Lower leg skin (tissue), 4 donors: ENCODE data around the gene OR13C8. TPM values are rescaled to one million over a fixed set of nuclear protein-coding genes. Genes with fewer than 3 reads are reported as not detected.

ENCODE experiments used
- DNase-seq, 2 donors: peaks; one replicate each; pipeline ENCODE4 v3.0.0-alpha.2; 2019; ENCODE audit warnings: low spot score in 2 of 2
- H3K4me3 ChIP-seq: fragments of 200-600 bp; sonication (generic); 2 replicates; pipeline ENCODE4 v1.5.1; 2017; ENCODE audit warnings: mild to moderate bottlenecking, low read depth; ENCODE audit not compliant: poor library complexity, severe bottlenecking
- CTCF ChIP-seq, 3 donors: fragments of 450-650 bp; IDR thresholded peaks; one replicate each; pipeline ENCODE4 v1.5.1; 2016; ENCODE audit warnings: antibody characterized with exemption in 3 of 3, mild to moderate bottlenecking in 3 of 3, moderate library complexity in 2 of 3
- POLR2A ChIP-seq, 2 donors: fragments of 450-650 bp; IDR thresholded peaks; one replicate each; pipeline ENCODE4 v1.6.1; 2016 to 2017; ENCODE audit warnings: antibody characterized with exemption in 2 of 2, mild to moderate bottlenecking in 1 of 2, moderate library complexity in 1 of 2
- WGBS, 2 donors: methylation state at CpG; one replicate each; pipeline ENCODE4 v1.1.5; 2018; 5-methylcytosine and 5-hydroxymethylcytosine counted together
- intact Hi-C: fragments of 100-400 bp; cut with DNase I; formaldehyde crosslinking; loops from one replicate; pipeline ENCODE4 v1.15.0; 2023; ENCODE audit warnings: low total_unique reads
- total RNA-seq, 4 donors: library from RNA; depleted of rRNA; stranded (reverse); fragments of >200 nt; gene quantifications; one replicate each; pipeline ENCODE4 v1.1.0, GENCODE V29; 2016

Gene OR13C8
- total RNA-seq, 4 donors from 2014 or later, result not detected

GRCh38 chr9:104618104-104618503, 49.1 kb downstream of the OR13C8 start, which contains the start of gene OR13C9:
OR13C9 (minus strand) TSS chr9:104618204; CDS start chr9:104618204, 0 bp downstream.
- intact Hi-C loops, result no loop called here
- 70 to 79% methylated on average over 2 of the region's 2 CpGs for WGBS, 2 donors

More at GRCh38 chr9:104618104-104618503, 49.1 kb downstream of the OR13C8 start, which contains the start of gene OR13C9:
- TF ChIP-seq POLR2A (IDR thresholded peaks at IDR 0.05), result no peak
- no peak for TF ChIP-seq CTCF (IDR thresholded peaks at IDR 0.05)
- no peak for DNase-seq
- no peak within 1 kb of the TSS for H3K4me3 ChIP-seq

Other genes with a start within 250 kb of the OR13C8 start
- gene OR13F1, start 64.9 kb upstream of the OR13C8 start, total RNA-seq, result not detected
- not detected for gene OR13C4, start 42.0 kb upstream of the OR13C8 start, total RNA-seq
- gene OR13C3, start 32.3 kb upstream of the OR13C8 start, total RNA-seq, result not detected
- not detected for gene OR13C5, start 30.2 kb downstream of the OR13C8 start, total RNA-seq
- gene OR13C2, start 36.5 kb downstream of the OR13C8 start, total RNA-seq, result under 1 TPM in 1 of 4 donors, not detected in 3; 0.36 TPM
- not detected for gene OR13C9, start 49.0 kb downstream of the OR13C8 start, total RNA-seq
- gene OR13D1, start 125.3 kb downstream of the OR13C8 start, total RNA-seq, result not detected
- 10 to 100 TPM; 22.0 to 30.1 (median 26.0) TPM for gene NIPSNAP3A, start 178.5 kb downstream of the OR13C8 start, total RNA-seq
- gene NIPSNAP3B, start 195.0 kb downstream of the OR13C8 start, total RNA-seq, result 1 to 10 TPM; 1.6 to 3.2 (median 1.9) TPM